SK-N-SH (cell line): ENCODE data around the gene MOB2. TPM values are rescaled to one million over a fixed set of nuclear protein-coding genes. Genes with fewer than 3 reads are reported as not detected.

ENCODE experiments used
- CTCF ChIA-PET: fragments of 300-600, 350-600 bp; formaldehyde crosslinking; extraction: SDS; loops from one replicate; lab custom pipeline; 2021; lab: Yijun Ruan, JAX
- POLR2A ChIA-PET: fragments of 350-600 bp; sonication (Branson Sonifier 250); formaldehyde crosslinking; extraction: SDS; loops from one replicate; lab custom pipeline; 2020; ENCODE audit warnings: antibody characterized with exemption, inconsistent platforms; lab: Yijun Ruan, JAX
- DNase-seq: peaks from one replicate; pipeline ENCODE4 v3.0.0; 2012
- H2AFZ ChIP-seq: fragments of 200-600 bp; sonication (generic); 2 replicates; pipeline ENCODE4 v1.8.1; 2016; ENCODE audit warnings: antibody characterized with exemption, mild to moderate bottlenecking, low read depth
- H3F3A ChIP-seq: fragments of 200-600 bp; sonication (generic); replicated peaks from 2 replicates; pipeline ENCODE3; 2016; ENCODE audit warnings: antibody characterized with exemption, mild to moderate bottlenecking; ENCODE audit not compliant: insufficient read depth
- H3K27ac ChIP-seq, 2 experiments: fragments of 200-500 bp in 1 of 2; fragments of 200-600 bp in 1 of 2; sonication (Bioruptor generic) in 1 of 2; sonication (generic), shearing (Covaris generic) in 1 of 2; 2 replicates each; pipeline versions ENCODE4 v1.5.1 to v1.6.1; 2014 to 2016; ENCODE audit warnings: low read depth in 2 of 2, inconsistent platforms in 1 of 2, low read length in 1 of 2, mild to moderate bottlenecking in 1 of 2, mixed read lengths in 1 of 2
- H3K27me3 ChIP-seq: fragments of 200-600 bp; sonication (generic), shearing (Covaris generic); 2 replicates; pipeline ENCODE4 v1.6.1; 2016; ENCODE audit warnings: mixed run types; ENCODE audit not compliant: insufficient read depth
- H3K36me3 ChIP-seq, 2 experiments: fragments of 200-500 bp in 1 of 2; fragments of 200-600 bp in 1 of 2; sonication (Bioruptor generic) in 1 of 2; sonication (generic) in 1 of 2; replicated peaks in 1 of 2; 2 replicates each; pipeline versions ENCODE3 to v1.5.1; 2014 to 2016; ENCODE audit warnings: low read length in 1 of 2, mild to moderate bottlenecking in 1 of 2; ENCODE audit not compliant: insufficient read depth in 2 of 2, control insufficient read depth in 1 of 2
- H3K4me1 ChIP-seq, 2 experiments: fragments of 200-500 bp in 1 of 2; fragments of 200-600 bp in 1 of 2; sonication (Bioruptor generic) in 1 of 2; sonication (generic), shearing (Covaris generic) in 1 of 2; 2 replicates each; pipeline versions ENCODE4 v1.5.1 to v1.6.1; 2014 to 2016; ENCODE audit warnings: low read depth in 1 of 2, low read length in 1 of 2, mixed run types in 1 of 2; ENCODE audit not compliant: insufficient read depth in 2 of 2, control insufficient read depth in 1 of 2
- H3K4me2 ChIP-seq: fragments of 200-600 bp; sonication (generic), shearing (Covaris generic); 2 replicates; pipeline ENCODE4 v1.6.1; 2017; ENCODE audit warnings: mixed run types
- H3K4me3 ChIP-seq, 2 experiments: fragments of 200-500 bp in 1 of 2; fragments of 200-600 bp in 1 of 2; sonication (Bioruptor generic) in 1 of 2; sonication (generic), shearing (Covaris generic) in 1 of 2; 2 replicates each; pipeline versions ENCODE4 v1.5.1 to v1.8.1; 2014 to 2016; ENCODE audit warnings: low read depth in 2 of 2, inconsistent platforms in 1 of 2, low read length in 1 of 2, mild to moderate bottlenecking in 1 of 2, mixed read lengths in 1 of 2, moderate library complexity in 1 of 2
- H3K79me2 ChIP-seq: fragments of 200-600 bp; sonication (generic); 2 replicates; pipeline ENCODE4 v1.8.1; 2017; ENCODE audit warnings: mild to moderate bottlenecking; ENCODE audit not compliant: insufficient read depth
- H3K9ac ChIP-seq: fragments of 200-600 bp; sonication (generic); 2 replicates; pipeline ENCODE4 v1.6.1; 2017; ENCODE audit warnings: mixed run types
- H3K9me2 ChIP-seq: fragments of 200-600 bp; sonication (generic); 2 replicates; pipeline ENCODE4 v1.6.1; 2017; ENCODE audit warnings: mixed run types
- H3K9me3 ChIP-seq: fragments of 200-600 bp; sonication (generic); 2 replicates; pipeline ENCODE4 v1.6.1; 2017; ENCODE audit warnings: mixed run types, mild to moderate bottlenecking, moderate library complexity
- H4K20me1 ChIP-seq: fragments of 200-600 bp; sonication (generic); 2 replicates; pipeline ENCODE4 v1.6.1; 2017; ENCODE audit warnings: mild to moderate bottlenecking, mixed run types; ENCODE audit not compliant: insufficient read depth
- CHD2 ChIP-seq: fragments of 150-350 bp; IDR thresholded peaks from 2 replicates; pipeline ENCODE4 v1.6.1; 2018; ENCODE audit warnings: low read length; ENCODE audit not compliant: partially characterized antibody
- IRF3 ChIP-seq: fragments of 150-350 bp; IDR thresholded peaks from 2 replicates; pipeline ENCODE4 v1.6.1; 2016; ENCODE audit warnings: mild to moderate bottlenecking, low read depth, low read length
- MAX ChIP-seq: IDR thresholded peaks from 2 replicates; pipeline ENCODE4 v1.4.0; 2012; ENCODE audit warnings: low read depth
- MEF2A ChIP-seq: IDR thresholded peaks from 2 replicates; pipeline ENCODE4 v1.4.0; 2012; ENCODE audit warnings: low read depth, borderline replicate concordance
- PBX3 ChIP-seq: IDR thresholded peaks from 2 replicates; pipeline ENCODE4; 2012
- POLR2AphosphoS5 ChIP-seq: IDR thresholded peaks from 2 replicates; pipeline ENCODE4 v1.6.1; 2012; ENCODE audit warnings: low read depth, low read length
- TEAD4 ChIP-seq: IDR thresholded peaks from 2 replicates; pipeline ENCODE4 v1.4.0; 2012; ENCODE audit warnings: mild to moderate bottlenecking, borderline replicate concordance; ENCODE audit not compliant: insufficient read depth
- USF1 ChIP-seq: IDR thresholded peaks from 2 replicates; pipeline ENCODE4 v1.4.0; 2012; ENCODE audit warnings: low read depth, borderline replicate concordance
- WGBS: methylation state at CpG from one replicate; pipeline ENCODE4 v1.1.6; 2017; ENCODE audit warnings: low lambda C conversion rate; 5-methylcytosine and 5-hydroxymethylcytosine counted together
- polyA plus RNA-seq, 3 experiments: library from polyadenylated mRNA; depleted of rRNA; stranded (reverse); fragments of >200 nt; gene quantifications; 2 replicates each; pipeline ENCODE4 v1.2.3, GENCODE V29; 2012

The MOB2 gene
- polyA plus RNA-seq, 1 of the 3 experiments (the other 2 are of a cell fraction), result 45.8 TPM

GRCh38 chr11:1532014-1532586, 45.5 kb upstream of the MOB2 start (continued):
- no peak for TF ChIP-seq IRF3
- TF ChIP-seq TEAD4, result no peak
- TF ChIP-seq PBX3, result no peak
- no peak for TF ChIP-seq POLR2AphosphoS5

- Histone ChIP-seq H3K9me3 (no peaks in the 10 kb centered on the region), H3K36me3 (peaks cover 0 to 9% of the 10 kb centered on the region in 2 experiments), H3F3A (no peaks in the 10 kb centered on the region), H3K79me2 (peaks cover 98% of the 10 kb centered on the region), H3K27ac (no peak overlapping the region; a peak in 1 of 4 replicates), H4K20me1 (peaks cover 90% of the 10 kb centered on the region), H3K9me2 (no peaks in the 10 kb centered on the region), H3K4me1 (peaks cover 0 to 17% of the 10 kb centered on the region in 2 experiments; a peak in 1 of 4 replicates), H2AFZ (no peak overlapping the region), H3K9ac (no peak overlapping the region), H3K27me3 (no peaks in the 10 kb centered on the region), H3K4me2 (no peak overlapping the region), H3K4me3 (no peak overlapping the region)
- ChIA-PET POLR2A (interaction anchor here (1.2 kb wide), 1 partner anchor 48 kb away, joined by 3 read pairs; no protein-coding TSS in a partner anchor), CTCF (interaction anchor here (0.8 to 1.3 kb wide), 3 partner anchors 9 to 16 kb away, joined by 3 read pairs; no protein-coding TSS in a partner anchor)
- 75% methylated on average over 11 of the region's 12 CpGs for WGBS
- TF ChIP-seq MAX (no peak), USF1 (no peak), CHD2 (no peak), MEF2A (no peak)
- DNase-seq, result no peak
Observed at GRCh38 chr11:1531449-1532013, 45.0 kb upstream of the MOB2 start.
